ENCODE data around the gene FCRLB. TPM values are rescaled to one million over a fixed set of nuclear protein-coding genes. Genes with fewer than 3 reads are reported as not detected.
A peak's percentile ranks its signal among the peaks of the same experiment; 100 is the strongest.

FCRLB gene
- total RNA-seq, 1 experiment from 2014 or later, result not detected

GRCh38 chr1:161726473-161727255 is 5.3 kb downstream of the FCRLB start:
- Histone ChIP-seq H3K79me2 (ENCODE audit: insufficient read depth, low read length) (no peaks in the 10 kb centered on the region), H3K14ac (ENCODE audit: insufficient read depth, low read length) (0 out of 2 replicates have a peak overlapping the region, but pooled peaks have one; percentile 27), H3K9me3 (ENCODE audit: control insufficient read depth, low read depth, low read length) (no peaks in the 10 kb centered on the region), H3K4me1 (ENCODE audit: insufficient read depth, low read length) (no peaks in the 10 kb centered on the region; the same call in 1 of the 2 replicates), H3T11ph (ENCODE audit: low read length) (no peak overlapping the region), H2BK15ac (ENCODE audit: low read depth, low read length) (no peak overlapping the region), H3K23ac (ENCODE audit: insufficient read length, low read depth, low read length) (no peak overlapping the region), H3K9ac (ENCODE audit: extremely low read depth, insufficient read length, low read length) (peak overlapping the region; percentile 75), H4K91ac (ENCODE audit: insufficient read length, low read depth, low read length) (no peak overlapping the region), H2AFZ (ENCODE audit: low read length) (no peak overlapping the region), H2BK12ac (ENCODE audit: insufficient read length, low read depth, low read length) (no peak overlapping the region), H3K4me2 (ENCODE audit: insufficient read depth, insufficient read length, low read length) (peak overlapping the region; percentile 98), H2AK5ac (ENCODE audit: insufficient read length, low read length) (no peak overlapping the region), H3K27me3 (ENCODE audit: insufficient read depth, low read length) (peaks cover 14% of the 10 kb centered on the region; the same call in 1 of the 2 replicates), H4K5ac (ENCODE audit: insufficient read length, low read depth, low read length) (no peak overlapping the region), H3K18ac (ENCODE audit: insufficient read length, low read depth, low read length) (no peak overlapping the region), H3K56ac (ENCODE audit: insufficient read length, low read depth, low read length) (no peak overlapping the region), H2BK5ac (ENCODE audit: insufficient read length, low read length) (no peak overlapping the region), H4K8ac (replicated peaks; ENCODE audit: insufficient read length, low read depth, low read length) (no peak overlapping the region), H3K4ac (ENCODE audit: low read depth, low read length) (no peak overlapping the region), H3K23me2 (ENCODE audit: insufficient read length, low read depth, low read length, poor library complexity, severe bottlenecking) (peaks cover 9% of the 10 kb centered on the region), H2BK20ac (ENCODE audit: low read depth, low read length, poor library complexity, severe bottlenecking) (no peak overlapping the region), H4K20me1 (ENCODE audit: control insufficient read depth, insufficient read depth, insufficient read length) (no peaks in the 10 kb centered on the region), H2BK120ac (ENCODE audit: low read depth, low read length, poor library complexity, severe bottlenecking) (no peak overlapping the region), H3K79me1 (ENCODE audit: insufficient read depth, low read depth, low read length, poor library complexity, severe bottlenecking) (no peaks in the 10 kb centered on the region), H3K27ac (ENCODE audit: insufficient read length, low read depth, low read length) (no peak overlapping the region)
- Mint-ChIP-seq H3K4me1 (peaks cover 15 to 28% of the 10 kb centered on the region in 2 experiments), H3K27me3 (ENCODE audit: low read depth) (peaks cover 74% of the 10 kb centered on the region), H3K36me3 (ENCODE audit: insufficient read depth in 1 of 3, low read depth in 3 of 3) (peaks cover 0 to 2% (median 0%) of the 10 kb centered on the region in 3 experiments; a peak in 2 of 7 replicates), H3K4me3 (peak overlapping the region; percentile 78 to 92), H3K27ac (no peak overlapping the region; a peak in 1 of 7 replicates), H3K9me3 (no peaks in the 10 kb centered on the region; a peak in 1 of 5 replicates)
- no CpG with 5 or more reads among the region's 83 CpGs for WGBS (ENCODE audit: extremely low coverage, insufficient read length, low lambda C conversion rate)
- DNase-seq, result peak; percentile 92
- TF ChIP-seq CTCF (conservative IDR thresholded peaks at IDR 0.05), result peak; percentile 11; the same call in 1 of the 3 replicates
